Inflammatory macrophage treated with lipopolysaccharide for 4 hours (primary cell): ENCODE measurements around the gene SLX9.
"Not testable (repeated sequence)": the region's sequence is repeated elsewhere in the genome, so short reads cannot be mapped to it uniquely, and the experiment has no call there.

Experiments
- DNase-seq: peaks from one replicate; pipeline ENCODE4 v3.0.0-alpha.2; 2020

Gene SLX9

GRCh38 chr21:44962403-44962966 is 22.7 kb downstream of the SLX9 start:
- DNase-seq, result no peak

GRCh38 chr21:44964381-44964780 is 24.6 kb downstream of the SLX9 start:
- DNase-seq, result no peak

- DNase-seq, result peak; percentile 75
Observed at GRCh38 chr21:44965251-44966022, 25.6 kb downstream of the SLX9 start.

GRCh38 chr21:44966135-44967081 is 26.6 kb downstream of the SLX9 start:
- peak; percentile 8 for DNase-seq

GRCh38 chr21:44967082-44968047 is 27.5 kb downstream of the SLX9 start:
- DNase-seq, result no peak

GRCh38 chr21:44969066-44969670 is 29.3 kb downstream of the SLX9 start:
- no peak for DNase-seq

- no peak for DNase-seq
Observed at GRCh38 chr21:44969931-44970755, 30.3 kb downstream of the SLX9 start.

GRCh38 chr21:44970766-44971671 is 31.2 kb downstream of the SLX9 start:
- DNase-seq, result no peak

- no peak for DNase-seq
Observed at GRCh38 chr21:44971672-44971995, 31.8 kb downstream of the SLX9 start.

GRCh38 chr21:44972301-44972814 is 32.5 kb downstream of the SLX9 start:
- DNase-seq, result no peak

GRCh38 chr21:44972821-44973220 is 33.0 kb downstream of the SLX9 start:
- no peak for DNase-seq

- DNase-seq, result no peak
Observed at GRCh38 chr21:44973598-44973997, 33.8 kb downstream of the SLX9 start.

- DNase-seq, result no peak
Observed at GRCh38 chr21:44974676-44975075, 34.8 kb downstream of the SLX9 start.

GRCh38 chr21:44975720-44976555 is 36.1 kb downstream of the SLX9 start:
- no peak for DNase-seq

GRCh38 chr21:44976556-44977393 is 36.9 kb downstream of the SLX9 start:
- not testable (repeated sequence) for DNase-seq

- no peak for DNase-seq
Observed at GRCh38 chr21:44977616-44978340, 37.9 kb downstream of the SLX9 start.
